ENCODE results near the gene ZCRB1.
"Not testable (repeated sequence)": the region's sequence is repeated elsewhere in the genome, so short reads cannot be mapped to it uniquely, and the experiment has no call there.

ZCRB1 gene

GRCh38 chr12:42325653-42326474, at the start of gene ZCRB1, which contains the start of gene PPHLN1:
TSS of gene ZCRB1 (minus strand) at chr12:42326094. CDS start at chr12:42324102, 1,992 bp downstream.
TSS of gene PPHLN1 (plus strand) at chr12:42326167. CDS start at chr12:42335903, 9,736 bp downstream.
- peak; percentile 68 to 77 for DNase-seq (ENCODE audit: low read depth in 2 of 2)

- DNase-seq (ENCODE audit: low read depth in 2 of 2): no peak
These were observed 47.8 kb upstream of the ZCRB1 start for GRCh38 chr12:42373669-42374068.

- no peak for DNase-seq (ENCODE audit: low read depth in 2 of 2)
These were observed 46.4 kb upstream of the ZCRB1 start for GRCh38 chr12:42372154-42372791.

GRCh38 chr12:42370013-42370412, 44.1 kb upstream of the ZCRB1 start:
- DNase-seq (ENCODE audit: low read depth in 2 of 2): no peak

- DNase-seq (ENCODE audit: low read depth in 2 of 2): no peak
These were observed 39.6 kb upstream of the ZCRB1 start for GRCh38 chr12:42365486-42365885.

GRCh38 chr12:42364692-42365091, 38.8 kb upstream of the ZCRB1 start:
- DNase-seq (ENCODE audit: low read depth in 2 of 2): no peak

- no peak for DNase-seq (ENCODE audit: low read depth in 2 of 2)
These were observed 36.9 kb upstream of the ZCRB1 start for GRCh38 chr12:42362647-42363260.

- no peak for DNase-seq (ENCODE audit: low read depth in 2 of 2)
These were observed 36.2 kb upstream of the ZCRB1 start for GRCh38 chr12:42361909-42362646.

- no peak for DNase-seq (ENCODE audit: low read depth in 2 of 2)
These were observed 35.0 kb upstream of the ZCRB1 start for GRCh38 chr12:42360747-42361403.

GRCh38 chr12:42356344-42356743, 30.4 kb upstream of the ZCRB1 start:
- no peak for DNase-seq (ENCODE audit: low read depth in 2 of 2)

- not testable (repeated sequence) for DNase-seq (ENCODE audit: low read depth in 2 of 2)
These were observed 24.1 kb upstream of the ZCRB1 start for GRCh38 chr12:42350021-42350407.

GRCh38 chr12:42349119-42350020, 23.5 kb upstream of the ZCRB1 start:
- DNase-seq (ENCODE audit: low read depth in 2 of 2): not testable (repeated sequence)

GRCh38 chr12:42346403-42347002, 20.6 kb upstream of the ZCRB1 start:
- DNase-seq (ENCODE audit: low read depth in 2 of 2): no peak

- DNase-seq (ENCODE audit: low read depth in 2 of 2): no peak
These were observed 17.8 kb upstream of the ZCRB1 start for GRCh38 chr12:42343721-42344120.

GRCh38 chr12:42342028-42342427, 16.1 kb upstream of the ZCRB1 start:
- no peak for DNase-seq (ENCODE audit: low read depth in 2 of 2)

- DNase-seq (ENCODE audit: low read depth in 2 of 2): no peak
These were observed 12.4 kb upstream of the ZCRB1 start for GRCh38 chr12:42338280-42338679.

GRCh38 chr12:42336286-42336685, 10.4 kb upstream of the ZCRB1 start:
- no peak for DNase-seq (ENCODE audit: low read depth in 2 of 2)

- no peak for DNase-seq (ENCODE audit: low read depth in 2 of 2)
These were observed 6.7 kb upstream of the ZCRB1 start for GRCh38 chr12:42332301-42333285.

GRCh38 chr12:42330097-42330496, 4.2 kb upstream of the ZCRB1 start:
- DNase-seq (ENCODE audit: low read depth in 2 of 2): not testable (repeated sequence)
